ENCODE measurements around the gene LCE3D. TPM values are rescaled to one million over a fixed set of nuclear protein-coding genes. Genes with fewer than 3 reads are reported as not detected.

Gene LCE3D
- total and polyA plus RNA-seq, 10 of the 15 experiments (the other 5 are each of a cell fraction or from before 2014, with no cell fraction given): 0.27 TPM; not detected in 9

GRCh38 chr1:152565535-152566215, 14.6 kb downstream of the LCE3D start:
- H3K4me3 ChIP-seq: no peak overlapping the region
- CTCF ChIA-PET: no interaction called here
- H3K36me3 ChIP-seq (ENCODE audit: control insufficient read depth in 2 of 2, insufficient read depth in 2 of 2, low read length in 1 of 2): no peaks in the 10 kb centered on the region
- POLR2A ChIA-PET: no interaction called here
- no peaks in the 10 kb centered on the region for H3K79me2 ChIP-seq (ENCODE audit: control insufficient read depth, insufficient read depth, low read length)
- H3K27me3 ChIP-seq (replicated peaks in 1 of 2; ENCODE audit: control insufficient read depth in 2 of 2, insufficient read depth in 2 of 2, low read length in 1 of 2): no peaks in the 10 kb centered on the region
- FAIRE-seq (no peak), ATAC-seq (no peak), DNase-seq (ENCODE audit: low read depth, low spot score) (no peak)
- H4K20me1 ChIP-seq (ENCODE audit: control insufficient read depth, insufficient read depth): no peaks in the 10 kb centered on the region
- no TSS peak for BruUV-seq (replicated peaks)
- no peak overlapping the region for H3K4me2 ChIP-seq (ENCODE audit: control insufficient read depth, insufficient read depth)
- RAD21 ChIA-PET (ENCODE audit: unreplicated experiment): no interaction called here
- no peak overlapping the region for H3K9ac ChIP-seq (ENCODE audit: control insufficient read depth, insufficient read depth, low read length)
- intact Hi-C loops (cut with micrococcal nuclease; ENCODE audit: unreplicated experiment) (no loop called here), in situ Hi-C loops (cut with MboI) (no loop called here)
- no peak overlapping the region for H2AFZ ChIP-seq (ENCODE audit: control insufficient read depth, low read depth, low read length)
- WGBS (ENCODE audit: insufficient coverage, insufficient replicate concordance, low lambda C conversion rate, missing lambda C conversion rate): 42% methylated on average over 12 of the region's 14 CpGs
- SMC1A ChIA-PET (ENCODE audit: uncharacterized antibody, unreplicated experiment): no interaction called here
- H3K27ac ChIP-seq (ENCODE audit: control insufficient read depth, insufficient read depth): no peak overlapping the region
- peaks cover 2% of the 10 kb centered on the region; the same call in 1 of the 3 replicates for H3K9me3 ChIP-seq (replicated peaks; ENCODE audit: control insufficient read depth, insufficient read depth, low read length)
- no peaks in the 10 kb centered on the region for H3K4me1 ChIP-seq (ENCODE audit: control insufficient read depth, insufficient read depth, low read length)
- TF ChIP-seq TCF3 (IDR thresholded peaks at IDR 0.05; ENCODE audit: borderline replicate concordance, insufficient read depth, low read depth, low read length): no peak
- no peak for TF ChIP-seq PBX3 (IDR thresholded peaks at IDR 0.05; ENCODE audit: insufficient replicate concordance, low read depth, low read length)
- TF ChIP-seq MEF2A (IDR thresholded peaks at IDR 0.05; ENCODE audit: insufficient read depth, low read depth, low read length): no peak
- TF ChIP-seq BRCA1 (IDR thresholded peaks at IDR 0.05; ENCODE audit: low read depth, low read length): no peak
- TF ChIP-seq IKZF2 (IDR thresholded peaks at IDR 0.05): no peak
- no peak for TF ChIP-seq GATAD2B (conservative IDR thresholded peaks at IDR 0.05; ENCODE audit: low read depth)
- TF ChIP-seq CREM (IDR thresholded peaks at IDR 0.05; ENCODE audit: low read depth): no peak
- no peak for TF ChIP-seq STAT1 (conservative IDR thresholded peaks at IDR 0.05)
- no peak for TF ChIP-seq RCOR1 (conservative IDR thresholded peaks at IDR 0.05; ENCODE audit: low read depth, low read length)
- TF ChIP-seq, protein P1, sequence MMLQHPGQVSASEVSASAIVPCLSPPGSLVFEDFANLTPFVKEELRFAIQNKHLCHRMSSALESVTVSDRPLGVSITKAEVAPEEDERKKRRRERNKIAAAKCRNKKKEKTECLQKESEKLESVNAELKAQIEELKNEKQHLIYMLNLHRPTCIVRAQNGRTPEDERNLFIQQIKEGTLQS (IDR thresholded peaks at IDR 0.05; ENCODE audit: borderline replicate concordance, extremely low read depth, low read depth, low read length): no peak
- no peak for TF ChIP-seq SKIL (IDR thresholded peaks at IDR 0.05; ENCODE audit: low read depth, poor library complexity, severe bottlenecking)
- no peak for TF ChIP-seq ZNF207 (IDR thresholded peaks at IDR 0.05; ENCODE audit: borderline replicate concordance)
- TF ChIP-seq BHLHE40 (IDR thresholded peaks at IDR 0.05; ENCODE audit: borderline replicate concordance in 1 of 2, low read depth in 2 of 2, low read length in 1 of 2): no peak
- TF ChIP-seq ZBTB40 (IDR thresholded peaks at IDR 0.05; ENCODE audit: borderline replicate concordance): no peak
- no peak for TF ChIP-seq FOS (IDR thresholded peaks at IDR 0.05; ENCODE audit: borderline replicate concordance, extremely low read depth, insufficient read length)
